ENCODE data around the gene CYP2C19.

DNA sequence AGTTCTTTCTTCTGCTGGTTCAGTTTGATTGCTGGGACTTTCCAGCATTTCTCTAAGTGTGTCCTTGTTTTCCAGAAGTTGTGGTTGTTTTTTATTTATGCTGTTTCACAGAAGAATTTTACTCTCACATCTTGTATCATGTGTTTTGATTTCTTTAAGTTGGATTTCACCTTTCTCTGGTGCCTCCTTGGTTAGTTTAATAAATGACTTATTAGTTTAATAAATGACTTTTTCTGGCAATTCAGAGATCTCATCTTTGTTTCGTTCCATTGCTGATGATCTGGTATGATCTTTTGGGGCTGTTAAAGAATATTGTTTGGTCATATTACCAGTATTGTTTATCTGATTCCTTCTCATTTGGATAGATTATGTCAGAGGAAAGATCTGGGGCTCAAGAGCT lies 116.2 kb downstream of the CYP2C19 start:
- TF ChIP-seq, protein P1, sequence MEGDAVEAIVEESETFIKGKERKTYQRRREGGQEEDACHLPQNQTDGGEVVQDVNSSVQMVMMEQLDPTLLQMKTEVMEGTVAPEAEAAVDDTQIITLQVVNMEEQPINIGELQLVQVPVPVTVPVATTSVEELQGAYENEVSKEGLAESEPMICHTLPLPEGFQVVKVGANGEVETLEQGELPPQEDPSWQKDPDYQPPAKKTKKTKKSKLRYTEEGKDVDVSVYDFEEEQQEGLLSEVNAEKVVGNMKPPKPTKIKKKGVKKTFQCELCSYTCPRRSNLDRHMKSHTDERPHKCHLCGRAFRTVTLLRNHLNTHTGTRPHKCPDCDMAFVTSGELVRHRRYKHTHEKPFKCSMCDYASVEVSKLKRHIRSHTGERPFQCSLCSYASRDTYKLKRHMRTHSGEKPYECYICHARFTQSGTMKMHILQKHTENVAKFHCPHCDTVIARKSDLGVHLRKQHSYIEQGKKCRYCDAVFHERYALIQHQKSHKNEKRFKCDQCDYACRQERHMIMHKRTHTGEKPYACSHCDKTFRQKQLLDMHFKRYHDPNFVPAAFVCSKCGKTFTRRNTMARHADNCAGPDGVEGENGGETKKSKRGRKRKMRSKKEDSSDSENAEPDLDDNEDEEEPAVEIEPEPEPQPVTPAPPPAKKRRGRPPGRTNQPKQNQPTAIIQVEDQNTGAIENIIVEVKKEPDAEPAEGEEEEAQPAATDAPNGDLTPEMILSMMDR (IDR thresholded peaks at IDR 0.05; ENCODE audit: borderline replicate concordance, extremely low read depth, low read length, poor library complexity, severe bottlenecking), result no peak
- no peak for TF ChIP-seq EZH2 (IDR thresholded peaks at IDR 0.05; ENCODE audit: borderline replicate concordance, low read depth, low read length, severe bottlenecking)

Data from DND-41 (cell line).